NCI-H2081 treated with DMSO at 0.1 percent for 48 hours (cell line): ENCODE data around the gene FER.
"Not testable (repeated sequence)": the region's sequence is repeated elsewhere in the genome, so short reads cannot be mapped to it uniquely, and the experiment has no call there.

Experiments used
- DNase-seq: peaks from one replicate; lab custom pipeline; 2025; lab: John Stamatoyannopoulos, UW

The FER gene

DNA sequence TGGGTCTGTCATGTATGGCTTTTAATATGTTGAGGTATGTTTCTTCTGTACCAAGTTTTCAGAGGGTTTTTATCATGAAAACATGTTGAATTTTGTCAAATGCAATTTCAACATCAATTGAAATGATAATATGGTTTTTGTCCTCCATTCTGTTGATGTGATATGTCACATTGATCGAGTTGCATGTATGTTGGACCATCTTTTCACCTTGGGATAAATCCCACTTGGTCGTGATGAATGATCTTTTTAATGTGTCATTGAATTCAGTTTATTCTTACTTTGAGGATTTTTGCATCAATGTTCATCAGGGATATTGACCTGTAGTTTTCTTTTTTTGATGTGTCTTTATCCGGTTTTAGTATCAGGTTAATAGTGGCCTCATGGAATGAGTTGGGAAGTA is 373.5 kb downstream of the FER start:
- DNase-seq, result no peak

DNA sequence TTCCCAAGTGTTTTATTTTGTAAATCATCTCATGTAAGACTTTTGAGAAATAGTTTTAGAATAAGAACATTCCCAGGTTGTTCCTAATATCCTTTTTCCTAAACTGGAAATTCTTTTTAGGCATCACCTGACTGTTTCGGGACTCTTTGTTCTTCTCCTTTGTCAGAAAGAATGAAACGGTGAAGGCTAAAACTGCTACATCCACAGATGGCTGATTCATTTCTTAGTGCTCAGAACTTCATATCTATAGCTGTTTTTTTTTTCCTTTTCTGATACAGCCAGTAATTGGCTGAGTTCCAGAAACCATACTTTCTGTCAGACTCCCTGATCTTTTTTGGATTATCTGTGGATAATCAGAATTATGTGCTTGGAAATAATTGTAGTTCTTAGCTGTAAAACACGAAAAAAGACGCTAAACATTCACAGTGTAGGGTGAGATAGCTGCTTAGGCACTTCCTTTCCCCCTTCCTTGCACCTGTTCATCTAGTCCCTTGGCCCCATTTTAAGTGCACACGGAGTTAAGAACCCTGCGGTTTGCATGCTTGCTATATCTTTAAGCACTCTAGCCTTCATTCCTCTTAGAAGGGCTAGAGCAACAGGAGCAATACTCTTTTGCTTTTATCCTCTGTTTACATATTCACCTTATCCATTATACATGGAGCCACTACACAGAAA is 378.2 kb downstream of the FER start:
- no peak for DNase-seq

DNA sequence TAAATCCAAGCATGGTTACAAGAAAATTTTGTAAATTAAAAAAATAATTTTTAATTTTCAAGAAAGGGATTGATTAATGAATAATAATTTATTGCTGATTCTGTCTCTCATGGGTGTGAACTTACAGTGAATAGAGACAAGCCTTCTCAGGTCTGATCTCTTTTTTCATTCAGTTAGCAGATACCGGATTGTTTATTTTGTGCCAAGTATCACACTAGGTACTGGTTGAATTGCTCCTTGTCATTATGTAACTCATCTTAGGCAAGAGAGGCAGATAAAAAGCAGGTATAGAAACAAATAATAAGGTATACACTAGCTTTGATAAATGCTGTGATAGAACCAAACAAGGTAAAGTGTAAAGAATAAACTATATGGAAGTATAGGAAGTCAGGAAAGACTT is 378.8 kb downstream of the FER start:
- no peak for DNase-seq

DNA sequence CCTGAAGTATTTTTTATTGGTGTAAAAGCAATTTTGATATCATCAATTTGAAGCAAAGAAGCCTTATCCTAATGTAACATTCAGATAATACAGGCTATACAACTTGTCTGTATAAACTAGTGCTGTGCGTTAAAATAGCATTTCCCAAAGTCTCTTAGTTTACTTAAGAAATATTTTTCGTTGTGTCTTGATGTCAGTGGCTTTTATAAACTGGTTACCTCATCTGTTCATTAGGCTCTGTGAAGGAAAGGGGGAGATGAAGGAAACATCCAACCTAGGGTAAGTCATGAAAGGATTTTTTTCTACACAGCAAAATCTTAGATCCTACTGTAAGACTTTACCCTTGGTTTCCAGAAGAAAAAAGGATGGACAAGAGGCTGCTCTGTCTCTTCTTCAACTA is 389.2 kb downstream of the FER start:
- no peak for DNase-seq

DNA sequence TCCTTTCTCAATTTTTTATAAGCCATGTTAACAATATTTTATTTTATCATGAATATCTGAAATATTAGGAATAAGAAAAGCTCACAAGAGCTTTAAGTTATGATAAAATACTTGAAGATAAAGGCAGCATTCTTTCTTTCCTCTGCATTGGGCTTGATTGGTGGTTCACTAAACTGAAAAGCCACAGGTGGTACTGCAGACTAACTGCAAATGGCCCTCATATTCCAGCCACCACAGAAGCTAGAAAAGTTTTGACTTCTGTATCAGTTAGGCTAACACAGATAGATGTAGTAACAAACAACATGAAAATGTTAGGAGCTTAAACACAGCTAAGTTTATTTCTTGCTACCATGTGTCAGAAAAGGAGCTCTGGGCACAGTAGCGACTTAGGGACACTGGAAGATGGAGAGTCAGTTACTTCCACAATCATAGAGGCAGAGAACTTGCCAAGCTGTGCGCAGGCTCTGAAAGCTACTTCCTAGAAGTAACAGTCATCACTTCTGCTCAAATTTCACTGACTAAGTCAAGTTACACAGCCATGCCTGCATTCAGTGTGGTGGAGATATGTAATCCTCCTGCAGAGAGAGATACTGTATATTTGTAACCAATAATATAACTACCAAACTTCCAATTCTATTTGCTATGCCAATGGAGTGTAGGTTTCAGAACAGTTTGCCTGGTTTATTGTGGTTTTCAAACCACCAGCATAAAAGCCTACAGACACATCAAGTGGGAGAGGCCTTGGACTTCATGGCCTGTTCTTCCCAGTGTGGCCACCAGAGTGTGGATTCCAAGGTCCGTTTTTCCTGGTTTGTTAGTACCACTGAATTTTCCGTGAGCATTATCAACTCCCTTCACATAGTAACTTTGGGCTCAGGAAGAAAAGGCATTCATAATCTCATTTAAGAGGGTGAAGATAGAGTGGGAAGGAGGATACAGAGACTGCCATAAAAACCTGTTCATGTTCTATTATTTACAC is 393.8 kb downstream of the FER start:
- no peak for DNase-seq

DNA sequence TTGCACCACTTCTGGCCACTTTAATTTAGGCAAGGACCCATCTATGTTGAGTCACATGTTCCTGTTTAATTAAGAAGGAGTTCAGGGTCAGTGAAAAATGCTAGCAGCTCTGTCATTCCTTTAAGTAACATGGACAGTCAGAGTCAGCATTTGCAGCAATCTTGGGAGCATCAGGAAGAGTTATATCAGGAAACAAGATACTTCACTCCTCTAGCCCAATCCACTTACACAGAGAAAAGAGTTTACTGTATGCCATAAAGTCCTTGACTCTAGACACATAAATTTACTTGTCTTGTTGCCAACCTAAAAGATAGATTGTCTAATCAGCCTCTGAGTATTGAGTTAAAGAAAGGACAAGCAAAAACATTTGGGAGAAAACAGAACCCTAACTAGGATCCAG is 395.3 kb downstream of the FER start:
- DNase-seq, result no peak

DNA sequence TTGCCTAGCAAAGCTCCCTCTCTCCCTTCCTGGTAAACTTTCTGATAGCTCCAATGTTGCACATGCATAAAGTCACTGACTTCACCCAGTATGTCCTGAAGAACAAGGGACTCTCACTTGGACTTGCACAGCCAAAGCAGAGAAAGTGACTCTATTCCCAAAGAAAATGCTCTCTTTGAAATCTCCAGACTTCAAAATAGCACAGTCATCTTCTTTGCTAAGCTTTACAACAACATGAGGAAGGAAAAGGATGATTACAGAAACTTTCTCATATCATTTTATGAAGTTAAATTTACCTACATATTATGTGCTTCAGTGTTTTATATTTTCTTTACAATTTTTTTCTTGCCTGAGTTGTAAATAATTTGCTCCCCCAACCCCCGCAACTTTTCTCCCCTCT is 397.4 kb downstream of the FER start:
- DNase-seq, result no peak

DNA sequence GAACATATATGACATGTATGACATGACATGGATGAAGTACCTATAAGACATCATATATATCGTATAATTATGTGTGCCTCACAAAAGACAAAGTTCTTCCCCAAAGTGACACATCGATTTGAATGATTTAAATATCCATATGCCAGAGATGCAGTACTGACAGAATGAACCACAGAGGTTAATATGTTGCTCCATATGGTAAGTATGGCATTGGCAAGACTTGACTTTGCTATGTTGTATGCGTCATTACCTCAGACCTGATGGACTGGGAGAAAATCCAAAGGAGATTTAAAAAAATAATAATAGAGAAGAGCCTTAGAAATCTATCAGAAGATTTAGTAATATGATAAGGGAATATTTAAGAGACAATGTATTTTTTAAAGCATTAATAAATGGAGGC is 398.9 kb downstream of the FER start:
- DNase-seq, result no peak

DNA sequence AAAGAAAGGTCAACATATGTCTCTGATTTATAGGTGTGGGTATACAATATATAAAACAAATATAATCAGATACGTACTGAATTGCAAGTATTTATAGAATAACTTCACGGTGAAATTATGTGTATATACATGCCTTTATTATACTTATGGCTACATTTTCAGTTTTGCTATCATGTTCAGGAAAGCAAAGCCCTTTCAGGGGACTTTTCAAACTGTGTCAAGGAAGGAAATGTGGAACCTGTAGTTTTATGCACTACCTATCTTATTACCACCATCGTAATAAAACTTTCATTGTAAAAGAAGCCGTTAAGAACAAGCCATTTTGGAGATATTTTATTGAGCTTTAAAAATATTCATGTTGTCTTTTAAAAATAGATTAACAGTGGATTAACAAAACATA is 404.9 kb downstream of the FER start:
- no peak for DNase-seq

DNA sequence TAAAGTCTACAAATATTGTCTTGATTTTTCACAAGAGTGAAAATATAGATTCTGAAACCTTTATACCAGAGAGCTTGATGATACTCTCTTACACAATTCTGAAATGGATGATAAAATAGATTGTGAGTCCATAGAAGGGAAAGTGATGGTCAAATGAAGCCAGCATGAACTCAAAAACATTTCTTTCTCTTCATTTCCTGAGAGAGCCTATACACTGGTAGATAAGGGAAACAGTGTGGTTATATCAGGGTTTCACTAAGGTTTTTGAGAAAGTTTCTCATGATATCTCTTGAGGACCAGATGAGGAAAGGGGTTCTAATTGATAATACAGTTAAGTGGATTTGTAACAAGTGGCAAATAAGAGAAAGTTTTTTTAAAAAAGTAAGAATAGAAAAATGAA is 407.9 kb downstream of the FER start:
- DNase-seq, result no peak

DNA sequence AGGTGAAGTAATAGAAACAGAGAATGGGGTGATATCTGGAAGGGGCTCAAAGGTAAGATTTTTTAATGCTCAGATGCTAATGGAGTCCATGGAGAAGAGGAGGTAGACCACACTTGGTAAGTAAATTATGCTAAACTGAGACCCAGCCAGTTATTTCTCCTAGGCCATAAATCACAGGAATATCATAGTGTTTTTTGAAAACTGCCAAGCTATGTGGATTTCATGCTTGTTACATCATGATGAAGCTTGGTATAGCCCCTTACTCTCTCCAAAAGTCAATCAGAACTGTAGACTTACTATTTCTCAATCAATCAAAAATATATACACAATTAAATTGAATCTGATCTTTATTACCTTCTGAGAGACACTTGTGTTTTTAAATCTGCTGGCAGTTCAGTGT is 409.2 kb downstream of the FER start:
- DNase-seq, result no peak

DNA sequence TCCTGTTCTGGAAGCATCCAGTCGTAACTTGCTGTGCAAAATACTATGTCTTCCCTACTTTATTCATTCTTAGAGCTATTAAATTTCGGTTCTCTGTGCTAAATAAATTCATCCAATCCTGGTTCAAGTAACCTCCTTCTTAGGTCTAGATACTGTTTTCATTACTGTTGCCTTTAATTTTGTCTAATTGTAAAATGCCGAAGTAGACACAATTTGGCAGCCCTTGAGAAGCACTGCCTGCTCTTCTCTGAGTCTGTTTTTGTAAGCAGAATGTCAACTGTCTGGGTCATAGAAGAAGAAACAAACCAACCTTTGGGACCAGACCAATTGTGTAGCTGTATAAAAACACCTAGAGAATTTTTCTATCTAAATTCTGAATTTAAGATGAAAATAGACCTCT is 412.8 kb downstream of the FER start:
- no peak for DNase-seq

DNA sequence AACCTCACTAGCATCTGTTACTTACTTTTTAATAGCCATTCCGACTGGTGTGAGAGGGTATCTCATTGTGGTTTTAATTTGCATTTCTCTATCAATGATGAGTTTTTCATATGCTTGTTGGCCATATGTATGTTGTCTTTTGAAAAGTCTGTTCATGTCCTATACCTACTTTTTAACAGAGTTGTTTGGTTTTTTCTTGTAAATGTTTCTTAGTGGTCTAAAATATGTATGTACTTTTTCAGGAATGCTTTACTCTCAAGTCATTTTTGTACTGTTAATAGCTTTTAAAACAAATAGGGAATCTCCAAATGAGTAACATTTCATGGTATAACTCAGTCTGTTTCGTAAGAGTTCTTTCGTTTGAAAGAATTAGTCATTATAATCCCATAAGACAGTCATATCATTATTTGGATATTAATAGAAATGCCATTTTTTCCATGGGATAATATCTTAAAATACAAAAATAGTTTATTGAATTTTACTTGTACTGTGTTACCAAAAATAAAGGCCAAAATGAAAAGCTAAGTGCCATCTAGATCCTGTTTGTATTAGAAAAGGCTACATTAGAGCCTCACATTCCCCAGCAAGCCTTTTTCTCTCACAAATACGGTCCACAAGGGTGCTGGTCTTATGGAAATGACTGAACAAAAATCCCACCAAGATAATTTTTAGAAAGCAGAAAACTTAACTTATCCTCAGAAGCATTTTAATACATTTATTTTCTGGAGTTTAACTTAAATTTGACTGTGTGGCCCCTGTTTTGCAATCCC is 414.4 kb downstream of the FER start:
- no peak for DNase-seq

DNA sequence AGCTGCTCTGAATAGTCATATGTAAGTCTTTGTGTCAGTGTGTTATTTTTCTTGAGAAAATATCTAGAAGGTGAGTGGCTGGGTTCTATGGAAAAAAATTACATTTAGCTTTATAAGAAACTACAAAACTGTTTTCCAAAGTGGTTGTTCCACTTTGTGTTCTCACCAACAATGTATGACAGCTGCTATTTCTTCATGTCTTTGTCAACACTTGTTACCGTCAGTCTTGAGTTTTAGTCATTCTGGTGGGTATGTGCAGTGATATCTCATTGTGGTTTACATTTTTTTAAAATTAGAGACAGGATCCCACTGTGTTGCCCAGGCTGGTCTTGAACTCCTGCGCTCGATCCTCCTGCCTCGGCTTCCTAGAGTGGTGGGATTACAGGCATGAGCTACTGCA is 415.6 kb downstream of the FER start:
- DNase-seq, result no peak

DNA sequence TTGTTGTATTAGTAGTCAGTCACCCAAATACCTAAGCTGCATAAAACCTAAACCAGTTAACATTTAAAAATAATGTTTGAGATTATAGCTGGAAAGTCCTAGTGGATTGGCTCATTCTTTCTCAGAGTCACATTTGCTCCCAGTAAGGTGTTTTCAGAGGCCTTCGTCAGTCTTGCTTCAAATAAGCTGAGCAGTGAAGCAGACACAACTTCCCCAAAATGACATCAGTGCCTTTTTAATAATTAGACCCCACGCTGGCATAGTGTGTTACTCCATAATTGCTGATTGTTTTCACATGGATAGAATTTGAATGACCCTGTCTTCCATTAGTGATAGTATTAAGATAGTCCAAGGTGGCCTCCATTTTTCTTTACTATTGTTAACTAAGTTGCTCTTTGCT is 416.3 kb downstream of the FER start:
- no peak for DNase-seq

DNA sequence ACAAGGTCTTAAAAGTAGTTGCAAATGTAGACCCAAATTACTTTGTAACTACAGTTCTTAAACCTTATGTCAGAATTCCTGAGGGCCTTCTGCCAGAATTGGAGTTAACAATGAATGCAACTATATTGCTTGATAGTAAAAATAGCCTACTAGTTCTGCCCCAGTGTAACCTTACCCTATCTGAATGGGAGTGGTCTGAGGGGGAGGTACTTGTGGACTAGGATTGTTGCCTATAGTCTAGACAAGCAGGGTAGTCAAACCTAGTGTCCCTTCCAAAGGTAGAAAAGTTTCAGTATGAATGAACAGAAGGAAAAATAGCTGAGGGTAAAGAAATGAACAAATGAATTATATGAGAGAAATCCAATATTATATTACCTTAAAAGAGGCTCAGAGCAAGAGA is 419.9 kb downstream of the FER start:
- no peak for DNase-seq

DNA sequence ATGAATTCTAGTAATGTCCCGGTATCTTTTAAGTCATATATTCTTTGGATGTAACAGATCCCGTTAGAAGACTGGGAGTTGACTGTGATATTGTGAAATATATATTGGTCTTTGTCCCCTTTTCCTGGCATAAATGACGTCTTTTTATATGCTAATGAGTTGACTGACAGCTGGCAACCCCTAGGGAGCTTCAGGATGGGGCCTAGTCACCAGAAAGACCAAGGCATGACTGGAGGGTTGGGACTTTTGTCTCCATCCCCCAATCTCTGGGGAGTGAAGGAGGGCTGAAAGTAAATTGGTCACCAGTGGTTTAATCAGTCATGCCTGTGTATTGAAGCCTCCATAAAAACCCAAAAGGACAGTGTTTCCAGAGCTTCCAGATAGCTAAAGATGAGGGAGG is 420.5 kb downstream of the FER start:
- no peak for DNase-seq

DNA sequence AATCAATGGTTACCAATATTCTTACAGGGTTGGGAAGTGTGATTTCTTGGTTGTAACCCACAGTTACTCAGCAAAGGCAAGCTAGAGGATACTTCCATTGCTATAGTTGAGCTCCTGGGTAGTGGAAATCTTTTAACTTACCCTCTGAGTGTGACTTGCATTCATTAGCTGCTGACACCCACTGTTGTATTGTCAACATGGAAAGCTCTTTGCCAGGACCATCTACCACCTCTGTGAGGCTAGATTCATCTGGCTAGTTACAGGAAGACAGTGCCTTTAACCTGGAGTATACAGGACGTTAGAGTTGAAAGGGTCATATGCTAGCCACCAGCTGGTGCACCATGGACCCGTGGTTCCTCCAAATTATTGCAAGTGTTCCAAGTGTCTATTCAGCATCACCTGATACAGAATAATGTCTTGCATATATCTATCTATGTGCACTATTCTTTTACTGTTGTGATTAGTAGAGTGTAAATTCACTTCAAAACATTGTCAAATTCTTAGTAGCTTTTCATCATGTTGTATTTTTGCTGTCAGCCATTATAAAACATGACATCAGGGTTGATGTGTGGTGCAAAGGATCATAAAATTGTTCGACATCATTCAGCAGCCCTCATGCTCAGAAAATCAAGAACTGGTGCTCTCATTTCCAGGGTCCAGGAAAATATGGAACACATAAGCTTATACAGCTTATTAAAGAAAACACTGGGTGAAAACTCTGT is 423.1 kb downstream of the FER start:
- DNase-seq, result no peak

DNA sequence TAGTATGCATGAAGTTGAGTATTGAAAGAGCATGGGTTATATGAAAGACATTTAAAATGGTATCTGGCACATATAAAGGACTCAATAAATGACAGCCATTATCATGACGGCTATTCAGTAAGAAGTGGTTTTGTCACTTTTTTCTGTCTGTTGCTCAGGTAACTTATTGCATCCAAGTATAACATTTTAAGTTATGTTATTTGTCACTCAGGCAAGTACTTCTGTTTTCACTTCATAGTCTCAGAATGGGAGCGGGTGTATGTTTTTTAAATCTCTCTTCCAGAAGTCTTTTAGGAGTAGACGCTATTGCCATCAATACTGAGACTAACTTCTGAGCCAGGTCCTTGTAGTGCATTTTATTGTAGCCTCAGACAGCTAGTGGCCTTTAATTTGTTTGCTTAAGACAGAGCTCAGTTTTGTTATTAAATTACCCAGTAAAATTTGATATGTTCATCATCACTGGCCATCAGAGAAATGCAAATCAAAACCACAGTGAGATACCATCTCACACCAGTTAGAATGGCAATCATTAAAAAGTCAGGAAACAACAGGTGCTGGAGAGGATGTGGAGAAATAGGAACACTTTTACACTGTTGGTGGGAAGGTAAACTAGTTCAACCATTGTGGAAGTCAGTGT is 423.9 kb downstream of the FER start:
- not testable (repeated sequence) for DNase-seq

DNA sequence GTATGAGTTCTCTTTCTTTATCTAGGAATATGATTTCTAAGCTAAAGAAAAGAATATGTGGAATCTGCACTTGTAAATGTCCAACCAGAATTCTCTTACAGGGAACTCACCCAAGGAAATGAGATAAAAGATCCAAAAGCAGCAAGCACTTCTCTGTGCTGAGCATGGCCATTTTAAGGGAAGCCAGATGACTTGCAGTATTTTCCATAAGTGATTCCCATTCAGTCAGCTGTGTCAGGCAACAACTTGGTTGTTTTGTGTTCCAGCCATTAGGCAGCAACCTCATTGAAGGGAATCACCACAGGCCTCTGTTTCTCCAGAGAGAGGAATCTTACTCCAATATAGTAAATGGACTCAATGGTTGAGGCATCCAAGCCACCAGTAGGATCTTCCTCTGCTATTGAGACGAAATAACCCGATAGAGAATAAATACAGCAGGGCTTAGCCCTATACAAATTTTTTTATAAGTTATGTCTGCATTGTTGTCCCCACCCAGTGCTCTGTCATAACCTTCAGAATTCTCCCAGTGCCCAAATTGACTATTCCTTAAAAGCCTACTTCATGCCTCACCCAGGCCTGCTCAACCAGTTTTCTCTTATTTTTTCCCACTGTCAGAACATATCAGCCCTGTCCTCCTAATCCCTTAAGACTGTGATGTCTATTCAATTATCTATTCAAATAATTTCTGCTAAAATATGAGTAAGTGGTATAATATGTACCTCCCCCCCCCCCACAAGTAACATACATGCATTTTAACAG is 425.5 kb downstream of the FER start:
- no peak for DNase-seq

DNA sequence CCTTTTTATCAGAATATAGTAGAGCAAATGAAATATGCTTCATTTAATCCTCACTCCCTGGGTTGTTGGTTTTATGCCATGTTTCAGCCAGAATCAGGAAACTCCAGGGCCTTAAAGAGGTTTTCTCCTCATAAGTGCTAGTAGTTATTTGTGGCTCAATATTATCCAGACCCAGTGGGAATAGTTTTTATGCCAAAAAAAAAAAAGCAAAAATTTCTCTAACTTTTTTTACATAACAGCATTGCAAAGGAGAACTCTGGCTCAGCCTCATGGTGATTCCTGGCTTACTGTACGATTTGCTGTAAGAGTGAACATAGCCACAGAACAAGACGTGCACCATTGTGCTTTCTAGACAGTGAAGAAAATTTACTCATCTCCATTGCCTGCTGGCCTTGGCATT is 429.5 kb downstream of the FER start:
- no peak for DNase-seq
